GM19238 (cell line): Measurements from ENCODE around the gene SIT1.

ENCODE experiments used
- DNase-seq: peaks from one replicate; pipeline ENCODE4 v3.0.0; 2011; ENCODE audit warnings: low spot score; ENCODE audit not compliant: insufficient read length

The SIT1 gene

GRCh38 chr9:35650341-35651158 is at the start of gene SIT1:
TSS of gene SIT1 (minus strand) at chr9:35650931. CDS start at chr9:35650853, 78 bp downstream.
- DNase-seq, result no peak

GRCh38 chr9:35700031-35700430 is 49.3 kb upstream of the SIT1 start:
- DNase-seq, result no peak

- DNase-seq, result no peak
These were observed 47.5 kb upstream of the SIT1 start for GRCh38 chr9:35698231-35698630.

- DNase-seq, result no peak
These were observed 46.8 kb upstream of the SIT1 start for GRCh38 chr9:35697486-35697885.

- peak; percentile 71 for DNase-seq
These were observed 45.9 kb upstream of the SIT1 start for GRCh38 chr9:35696520-35697215.

GRCh38 chr9:35695943-35696401 is 45.2 kb upstream of the SIT1 start:
- no peak for DNase-seq

- no peak for DNase-seq
These were observed 41.1 kb upstream of the SIT1 start for GRCh38 chr9:35691757-35692301.

GRCh38 chr9:35691334-35691650 is 40.6 kb upstream of the SIT1 start:
- DNase-seq, result no peak

- peak; percentile 47 for DNase-seq
These were observed 40.0 kb upstream of the SIT1 start for GRCh38 chr9:35690614-35691333.

GRCh38 chr9:35690294-35690613 is 39.5 kb upstream of the SIT1 start:
- DNase-seq, result no peak

- DNase-seq, result no peak
These were observed 39.0 kb upstream of the SIT1 start, which contains the start of gene TPM2 for GRCh38 chr9:35689542-35690293. TSS of gene TPM2 (minus strand) at chr9:35689925. CDS start at chr9:35689817, 108 bp downstream.

- no peak for DNase-seq
These were observed 38.1 kb upstream of the SIT1 start for GRCh38 chr9:35688558-35689541.

- DNase-seq, result no peak
These were observed 37.3 kb upstream of the SIT1 start for GRCh38 chr9:35687972-35688557.

- no peak for DNase-seq
These were observed 36.6 kb upstream of the SIT1 start for GRCh38 chr9:35687306-35687705.

- DNase-seq, result no peak
These were observed 35.8 kb upstream of the SIT1 start for GRCh38 chr9:35686222-35687203.

- DNase-seq, result no peak
These were observed 34.8 kb upstream of the SIT1 start for GRCh38 chr9:35685506-35685905.

GRCh38 chr9:35684921-35685320 is 34.2 kb upstream of the SIT1 start:
- DNase-seq, result no peak

- DNase-seq, result no peak
These were observed 32.6 kb upstream of the SIT1 start for GRCh38 chr9:35683323-35683722.
